A549 (cell line): ENCODE results near the gene ITPR3. TPM values are rescaled to one million over a fixed set of nuclear protein-coding genes. Genes with fewer than 3 reads are reported as not detected.

Experiments
- ATAC-seq, 2 experiments: fragments of 200-7000 bp in 1 of 2; fragments of >200 bp in 1 of 2; cut with Nextera tagmentation in 1 of 2; cut with Tn5 transposase in 1 of 2; 3 replicates each; pipeline versions ENCODE4 v1.8.0 to v1.9.1; 2018 to 2020; ENCODE audit warnings: mild to moderate bottlenecking in 1 of 2, moderate library complexity in 1 of 2
- CTCF ChIA-PET: fragments of 300-600 bp; sonication (Branson Sonifier 250); formaldehyde crosslinking; extraction: SDS; loops from one replicate; lab custom pipeline; 2021; ENCODE audit warnings: antibody characterized with exemption, inconsistent platforms; lab: Yijun Ruan, JAX
- POLR2A ChIA-PET: fragments of 350-600 bp; formaldehyde crosslinking; extraction: SDS; loops from one replicate; lab custom pipeline; 2021; ENCODE audit warnings: antibody characterized with exemption, inconsistent platforms; lab: Yijun Ruan, JAX
- DNase-seq, 2 experiments: peaks; one replicate each; pipeline versions ENCODE4 v3.0.0 to v3.0.0-alpha.2; 2011 to 2016; ENCODE audit warnings: low read depth in 1 of 2, low spot score in 1 of 2
- FAIRE-seq: peaks from 2 replicates; lab custom pipeline; 2011; peaks lifted over from hg19 to GRCh38; lab: Jason Lieb, UNC
- H3K27ac ChIP-seq, 2 experiments: fragments of >200 bp; sonication (Bioruptor Twin); formaldehyde crosslinking; 3 replicates each; pipeline ENCODE4 v1.5.1; 2016 to 2017
- H3K4me1 ChIP-seq: fragments of >200 bp; sonication (Bioruptor Twin); formaldehyde crosslinking; 3 replicates; pipeline ENCODE4 v1.6.1; 2016
- H3K4me2 ChIP-seq: fragments of >200 bp; sonication (Bioruptor Twin); formaldehyde crosslinking; 3 replicates; pipeline ENCODE4 v1.6.1; 2016
- H3K4me3 ChIP-seq: fragments of >200 bp; sonication (Bioruptor Twin); formaldehyde crosslinking; 3 replicates; pipeline ENCODE4 v1.5.1; 2016
- H3K9me3 ChIP-seq: fragments of >200 bp; sonication (Bioruptor Twin); formaldehyde crosslinking; 3 replicates; pipeline ENCODE4 v1.6.1; 2016
- CEBPB ChIP-seq, 2 experiments: fragments of >200 bp in 1 of 2; sonication (Bioruptor Twin) in 1 of 2; formaldehyde crosslinking in 1 of 2; IDR thresholded peaks; 2 replicates each; pipeline ENCODE4 v1.6.1; 2012 to 2016
- EHF ChIP-seq: fragments of 250-450 bp; sonication (Bioruptor Pico); IDR thresholded peaks from 2 replicates; pipeline ENCODE4 v1.5.0; 2020; ENCODE audit warnings: mild to moderate bottlenecking
- JUN ChIP-seq, 2 experiments: fragments of >200 bp; sonication (Bioruptor Twin); formaldehyde crosslinking; IDR thresholded peaks; 2 replicates in 1 of 2; 3 replicates in 1 of 2; pipeline ENCODE4 v1.6.1; 2016 to 2017
- MAZ ChIP-seq: fragments of 150-350 bp; IDR thresholded peaks from 2 replicates; pipeline ENCODE4 v1.6.1; 2014; ENCODE audit warnings: antibody characterized with exemption, low read depth, low read length, borderline replicate concordance
- MYC ChIP-seq: IDR thresholded peaks from 2 replicates; pipeline ENCODE4 v1.6.1; 2012; ENCODE audit warnings: mild to moderate bottlenecking, inconsistent platforms, low read length, improper control_type of control experiment, borderline replicate concordance
- NFE2L2 ChIP-seq: fragments of 150-350 bp; conservative IDR thresholded peaks from 2 replicates; pipeline ENCODE4 v1.6.1; 2014; ENCODE audit warnings: low read length
- RAD21 ChIP-seq, 2 experiments: fragments of >200 bp in 1 of 2; sonication (Bioruptor Twin) in 1 of 2; formaldehyde crosslinking in 1 of 2; IDR thresholded peaks in 1 of 2; conservative IDR thresholded peaks in 1 of 2; 2 replicates in 1 of 2; 3 replicates in 1 of 2; pipeline ENCODE4 v1.6.1; 2012 to 2018; ENCODE audit warnings: inconsistent platforms in 1 of 2
- SREBF2 ChIP-seq: fragments of 450-650 bp; IDR thresholded peaks from 2 replicates; pipeline ENCODE4 v1.6.1; 2014; ENCODE audit warnings: mild to moderate bottlenecking, moderate library complexity
- TP53 ChIP-seq: fragments of 250-450 bp; sonication (Bioruptor Pico); IDR thresholded peaks from 2 replicates; pipeline ENCODE4 v1.5.0; 2021; ENCODE audit warnings: mild to moderate bottlenecking, moderate library complexity
- WGBS: methylation state at CpG from one replicate; pipeline ENCODE4 v1.1.6; 2017; ENCODE audit errors: missing lambda C conversion rate; 5-methylcytosine and 5-hydroxymethylcytosine counted together
- polyA plus RNA-seq, 4 experiments: library from polyadenylated mRNA; depleted of rRNA in 3 of 4; stranded (reverse); fragments of >200 nt; fragmentation: RNase III in 1 of 4; extraction: RNeasy Plus Mini Kit Qiagen cat#74134 plus additional on column Dnase treatment in 1 of 4; gene quantifications; 2 replicates in 3 of 4; 3 replicates in 1 of 4; pipeline ENCODE4 v1.2.3, GENCODE V29; 2011 to 2017
- TF ChIP-seq, protein P1 (sequence below): IDR thresholded peaks from 2 replicates; pipeline ENCODE4 v1.6.1; 2012
- TF ChIP-seq, protein P2 (sequence below): fragments of 200-600 bp; sonication (generic); IDR thresholded peaks from 2 replicates; pipeline ENCODE4 v1.6.1; 2016; ENCODE audit warnings: antibody characterized with exemption, mild to moderate bottlenecking, moderate library complexity
- TF ChIP-seq, protein P3 (sequence below): fragments of 250-450 bp; sonication (Bioruptor Pico); IDR thresholded peaks from 2 replicates; pipeline ENCODE4 v1.5.0; 2020; ENCODE audit warnings: low read depth, mild to moderate bottlenecking, moderate library complexity
- TF ChIP-seq, protein P4 (sequence below): fragments of 450-650 bp; IDR thresholded peaks from 2 replicates; pipeline ENCODE4 v1.6.1; 2014; ENCODE audit warnings: antibody characterized with exemption
- TF ChIP-seq, protein P5 (sequence below): IDR thresholded peaks from 2 replicates; pipeline ENCODE4 v1.6.1; 2012; ENCODE audit warnings: low read depth, borderline replicate concordance

ITPR3 gene
- polyA plus RNA-seq, 2 of the 4 experiments (the other 2 are of a cell fraction): 17.6 to 20.8 TPM

DNA sequence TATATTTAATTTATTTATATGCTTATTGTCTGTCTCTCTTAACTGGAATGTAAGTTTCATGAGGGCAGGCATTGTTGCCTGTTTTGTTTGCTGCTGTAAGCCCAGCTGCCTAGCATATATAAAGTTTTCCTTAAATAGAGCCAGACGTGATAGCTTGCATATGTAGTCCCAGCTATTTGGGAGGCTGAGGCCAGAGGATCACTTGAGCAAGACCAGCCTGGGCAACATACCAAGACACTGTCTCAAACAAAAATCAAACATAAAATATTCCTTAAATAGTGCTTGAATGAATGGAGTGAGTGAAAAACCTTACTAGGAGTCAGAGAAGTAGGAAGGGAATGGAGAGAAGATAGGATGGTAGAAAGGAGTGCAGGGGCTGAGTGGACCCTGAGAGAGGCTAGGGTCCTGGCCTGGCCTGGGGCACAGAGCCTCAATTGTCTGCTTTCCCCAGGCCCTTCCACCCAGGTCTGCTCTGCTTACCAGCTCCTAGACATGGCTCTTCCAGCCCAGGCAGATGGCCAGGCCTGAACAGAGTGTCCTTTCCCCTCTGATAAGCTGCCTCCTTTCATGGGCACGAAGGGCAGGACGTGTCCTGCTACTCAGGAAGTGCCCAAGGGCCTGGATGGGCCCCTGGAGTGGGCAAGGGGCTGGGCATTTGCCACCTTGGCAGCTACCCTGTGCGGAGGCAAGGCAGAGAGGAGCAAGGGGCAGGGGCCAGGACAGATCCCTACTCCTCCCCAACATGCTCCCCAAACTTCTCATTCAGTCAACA, 23.4 kb upstream of the ITPR3 start:
- no peak for FAIRE-seq
- POLR2A ChIA-PET: no interaction called here
- CTCF ChIA-PET: interaction anchor here (0.6 to 2.7 kb wide), 5 partner anchors 8 to 121 kb away, joined by 3 to 18 read pairs (median 4); no protein-coding TSS in a partner anchor

GRCh38 chr6:33599413-33599938, 21.6 kb upstream of the ITPR3 start:
- ATAC-seq: peak; percentile 71 to 75
- TF ChIP-seq, protein P1, sequence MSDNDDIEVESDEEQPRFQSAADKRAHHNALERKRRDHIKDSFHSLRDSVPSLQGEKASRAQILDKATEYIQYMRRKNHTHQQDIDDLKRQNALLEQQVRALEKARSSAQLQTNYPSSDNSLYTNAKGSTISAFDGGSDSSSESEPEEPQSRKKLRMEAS: 0 out of 2 replicates have a peak, but pooled peaks have one; percentile 20
- TF ChIP-seq RAD21 (conservative IDR thresholded peaks at IDR 0.05 in 1 of 2, IDR thresholded peaks at IDR 0.05 in 1 of 2) (no peak), JUN (IDR thresholded peaks at IDR 0.05) (0 out of 5 replicates have a peak, but pooled peaks of 1 of the 2 experiments have one; percentile 19), EHF (CRISPR knock-in tag) (no peak)
- TF ChIP-seq, protein P2, sequence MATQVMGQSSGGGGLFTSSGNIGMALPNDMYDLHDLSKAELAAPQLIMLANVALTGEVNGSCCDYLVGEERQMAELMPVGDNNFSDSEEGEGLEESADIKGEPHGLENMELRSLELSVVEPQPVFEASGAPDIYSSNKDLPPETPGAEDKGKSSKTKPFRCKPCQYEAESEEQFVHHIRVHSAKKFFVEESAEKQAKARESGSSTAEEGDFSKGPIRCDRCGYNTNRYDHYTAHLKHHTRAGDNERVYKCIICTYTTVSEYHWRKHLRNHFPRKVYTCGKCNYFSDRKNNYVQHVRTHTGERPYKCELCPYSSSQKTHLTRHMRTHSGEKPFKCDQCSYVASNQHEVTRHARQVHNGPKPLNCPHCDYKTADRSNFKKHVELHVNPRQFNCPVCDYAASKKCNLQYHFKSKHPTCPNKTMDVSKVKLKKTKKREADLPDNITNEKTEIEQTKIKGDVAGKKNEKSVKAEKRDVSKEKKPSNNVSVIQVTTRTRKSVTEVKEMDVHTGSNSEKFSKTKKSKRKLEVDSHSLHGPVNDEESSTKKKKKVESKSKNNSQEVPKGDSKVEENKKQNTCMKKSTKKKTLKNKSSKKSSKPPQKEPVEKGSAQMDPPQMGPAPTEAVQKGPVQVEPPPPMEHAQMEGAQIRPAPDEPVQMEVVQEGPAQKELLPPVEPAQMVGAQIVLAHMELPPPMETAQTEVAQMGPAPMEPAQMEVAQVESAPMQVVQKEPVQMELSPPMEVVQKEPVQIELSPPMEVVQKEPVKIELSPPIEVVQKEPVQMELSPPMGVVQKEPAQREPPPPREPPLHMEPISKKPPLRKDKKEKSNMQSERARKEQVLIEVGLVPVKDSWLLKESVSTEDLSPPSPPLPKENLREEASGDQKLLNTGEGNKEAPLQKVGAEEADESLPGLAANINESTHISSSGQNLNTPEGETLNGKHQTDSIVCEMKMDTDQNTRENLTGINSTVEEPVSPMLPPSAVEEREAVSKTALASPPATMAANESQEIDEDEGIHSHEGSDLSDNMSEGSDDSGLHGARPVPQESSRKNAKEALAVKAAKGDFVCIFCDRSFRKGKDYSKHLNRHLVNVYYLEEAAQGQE: no peak
- peak overlapping the region; percentile 62 for H3K4me2 ChIP-seq
- H3K27ac ChIP-seq: peak overlapping the region; percentile 65 to 71
- H3K4me1 ChIP-seq: peaks cover 23% of the 10 kb centered on the region
- CTCF ChIA-PET: interaction anchor here (0.9 to 2.7 kb wide), 6 partner anchors 9 to 101 kb away, joined by 3 to 10 read pairs (median 5); no protein-coding TSS in a partner anchor
- WGBS: 25% methylated on average over 5 of the region's 9 CpGs
- FAIRE-seq: no peak
- H3K4me3 ChIP-seq: no peak overlapping the region
- peak in 1 of 2 experiments; percentile 20 for DNase-seq
- POLR2A ChIA-PET: interaction anchor here (1.2 kb wide), 1 partner anchor 21 kb away, joined by 3 read pairs; the partner anchor contains the start of gene ITPR3
- H3K9me3 ChIP-seq: no peaks in the 10 kb centered on the region

More for the DNA sequence above, 23.4 kb upstream of the ITPR3 start:
- H3K4me1 ChIP-seq: peaks cover 23% of the 10 kb centered on the region
- ATAC-seq: no peak
- WGBS: 93% methylated on average over 4 of the region's 4 CpGs
- no peak for DNase-seq
- no peak overlapping the region for H3K4me2 ChIP-seq
- TF ChIP-seq, protein P3, sequence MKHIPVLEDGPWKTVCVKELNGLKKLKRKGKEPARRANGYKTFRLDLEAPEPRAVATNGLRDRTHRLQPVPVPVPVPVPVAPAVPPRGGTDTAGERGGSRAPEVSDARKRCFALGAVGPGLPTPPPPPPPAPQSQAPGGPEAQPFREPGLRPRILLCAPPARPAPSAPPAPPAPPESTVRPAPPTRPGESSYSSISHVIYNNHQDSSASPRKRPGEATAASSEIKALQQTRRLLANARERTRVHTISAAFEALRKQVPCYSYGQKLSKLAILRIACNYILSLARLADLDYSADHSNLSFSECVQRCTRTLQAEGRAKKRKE (CRISPR knock-in tag): no peak
- TF ChIP-seq CEBPB (IDR thresholded peaks at IDR 0.05) (no peak), SREBF2 (no peak), TP53 (CRISPR knock-in tag) (no peak), NFE2L2 (no peak), MAZ (no peak)
- TF ChIP-seq, protein P4, sequence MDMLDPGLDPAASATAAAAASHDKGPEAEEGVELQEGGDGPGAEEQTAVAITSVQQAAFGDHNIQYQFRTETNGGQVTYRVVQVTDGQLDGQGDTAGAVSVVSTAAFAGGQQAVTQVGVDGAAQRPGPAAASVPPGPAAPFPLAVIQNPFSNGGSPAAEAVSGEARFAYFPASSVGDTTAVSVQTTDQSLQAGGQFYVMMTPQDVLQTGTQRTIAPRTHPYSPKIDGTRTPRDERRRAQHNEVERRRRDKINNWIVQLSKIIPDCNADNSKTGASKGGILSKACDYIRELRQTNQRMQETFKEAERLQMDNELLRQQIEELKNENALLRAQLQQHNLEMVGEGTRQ: no peak
- no peak overlapping the region for H3K4me3 ChIP-seq
- H3K9me3 ChIP-seq: no peaks in the 10 kb centered on the region
- H3K27ac ChIP-seq: peak overlapping the region; percentile 18 to 71; a peak in 4 of 6 replicates

DNA sequence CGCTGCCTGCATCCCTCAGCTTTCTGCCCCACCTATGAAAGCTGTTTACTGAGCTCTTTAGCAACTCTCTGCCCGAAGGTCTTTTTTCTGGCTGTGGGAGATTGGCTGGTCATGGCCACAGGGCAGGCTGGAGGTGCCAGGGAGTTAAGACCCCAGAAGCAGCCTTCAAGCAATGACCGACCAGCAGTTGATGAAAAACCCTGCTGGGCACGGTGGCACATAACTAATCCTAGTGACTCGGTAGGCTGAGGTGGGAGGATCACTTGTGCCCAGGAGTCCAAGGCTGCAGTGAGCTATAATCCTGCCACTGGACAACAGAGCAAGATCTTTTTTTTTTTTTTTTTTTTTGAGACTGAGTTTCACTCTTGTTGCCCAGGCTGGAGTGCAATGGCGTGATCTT, 20.4 kb upstream of the ITPR3 start:
- Histone ChIP-seq H3K27ac (peak overlapping the region in 1 of 2 experiments; percentile 71; a peak in 3 of 6 replicates), H3K4me1 (peaks cover 22% of the 10 kb centered on the region), H3K9me3 (no peaks in the 10 kb centered on the region), H3K4me2 (no peak overlapping the region), H3K4me3 (no peak overlapping the region)
- ChIA-PET CTCF (interaction anchor here (1.2 to 2.7 kb wide), 4 partner anchors 14 to 100 kb away, joined by 3 to 10 read pairs (median 4); no protein-coding TSS in a partner anchor), POLR2A (interaction anchor here (1.2 kb wide), 1 partner anchor 20 kb away, joined by 3 read pairs; the partner anchor contains the start of gene ITPR3)
- FAIRE-seq (no peak), DNase-seq (no peak), ATAC-seq (no peak)
- TF ChIP-seq, protein P5, sequence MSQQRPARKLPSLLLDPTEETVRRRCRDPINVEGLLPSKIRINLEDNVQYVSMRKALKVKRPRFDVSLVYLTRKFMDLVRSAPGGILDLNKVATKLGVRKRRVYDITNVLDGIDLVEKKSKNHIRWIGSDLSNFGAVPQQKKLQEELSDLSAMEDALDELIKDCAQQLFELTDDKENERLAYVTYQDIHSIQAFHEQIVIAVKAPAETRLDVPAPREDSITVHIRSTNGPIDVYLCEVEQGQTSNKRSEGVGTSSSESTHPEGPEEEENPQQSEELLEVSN: no peak
- TF ChIP-seq MYC: no peak
- WGBS: 85% methylated on average over 5 of the region's 6 CpGs
